Right lung (tissue), 10 donors: ENCODE results near the gene TNRC6C. TPM values are rescaled to one million over a fixed set of nuclear protein-coding genes. Genes with fewer than 3 reads are reported as not detected.
A peak's percentile ranks its signal among the peaks of the same experiment; 100 is the strongest.

Experiments used
- DNase-seq, 2 donors: peaks; one replicate each; pipeline ENCODE4 v3.0.0-alpha.2; 2013
- long read RNA-seq, 8 donors: transcript quantifications; one replicate each; lab custom pipeline, GENCODE V29; 2026
- polyA plus RNA-seq, 5 donors: library from polyadenylated mRNA; unstranded; fragments of 120-200 nt; gene quantifications; one replicate each; pipeline versions ENCODE4 v1.2.1 to v1.2.3, GENCODE V29; 2013; ENCODE audit warnings: inconsistent platforms in 1 of 5, low replicate concordance in 1 of 5; ENCODE audit not compliant: insufficient read length in 5 of 5, insufficient read depth in 1 of 5

Gene TNRC6C, protein sequence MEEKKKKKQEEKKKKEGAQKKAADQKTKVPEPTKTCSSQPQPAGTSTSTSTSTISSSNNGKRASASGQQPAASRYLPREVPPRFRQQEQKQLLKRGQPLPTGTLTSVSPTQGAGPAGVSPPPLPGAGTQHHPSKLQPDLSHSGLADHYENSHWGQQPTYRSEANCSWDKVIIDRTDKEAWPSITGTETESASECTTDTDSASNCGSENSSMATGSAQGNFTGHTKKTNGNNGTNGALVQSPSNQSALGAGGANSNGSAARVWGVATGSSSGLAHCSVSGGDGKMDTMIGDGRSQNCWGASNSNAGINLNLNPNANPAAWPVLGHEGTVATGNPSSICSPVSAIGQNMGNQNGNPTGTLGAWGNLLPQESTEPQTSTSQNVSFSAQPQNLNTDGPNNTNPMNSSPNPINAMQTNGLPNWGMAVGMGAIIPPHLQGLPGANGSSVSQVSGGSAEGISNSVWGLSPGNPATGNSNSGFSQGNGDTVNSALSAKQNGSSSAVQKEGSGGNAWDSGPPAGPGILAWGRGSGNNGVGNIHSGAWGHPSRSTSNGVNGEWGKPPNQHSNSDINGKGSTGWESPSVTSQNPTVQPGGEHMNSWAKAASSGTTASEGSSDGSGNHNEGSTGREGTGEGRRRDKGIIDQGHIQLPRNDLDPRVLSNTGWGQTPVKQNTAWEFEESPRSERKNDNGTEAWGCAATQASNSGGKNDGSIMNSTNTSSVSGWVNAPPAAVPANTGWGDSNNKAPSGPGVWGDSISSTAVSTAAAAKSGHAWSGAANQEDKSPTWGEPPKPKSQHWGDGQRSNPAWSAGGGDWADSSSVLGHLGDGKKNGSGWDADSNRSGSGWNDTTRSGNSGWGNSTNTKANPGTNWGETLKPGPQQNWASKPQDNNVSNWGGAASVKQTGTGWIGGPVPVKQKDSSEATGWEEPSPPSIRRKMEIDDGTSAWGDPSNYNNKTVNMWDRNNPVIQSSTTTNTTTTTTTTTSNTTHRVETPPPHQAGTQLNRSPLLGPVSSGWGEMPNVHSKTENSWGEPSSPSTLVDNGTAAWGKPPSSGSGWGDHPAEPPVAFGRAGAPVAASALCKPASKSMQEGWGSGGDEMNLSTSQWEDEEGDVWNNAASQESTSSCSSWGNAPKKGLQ (N-terminal part only)
- 10 to 100 TPM; 12.3 to 20.3 (median 14.1) TPM for polyA plus RNA-seq
- long read RNA-seq, donor 1, partial matches to known transcripts = 30 of 31 reads
- long read RNA-seq, donor 1, other reads (novel, unspliced or antisense) = 0 of 31 reads
- long read RNA-seq, donor 2 = 0 reads
- long read RNA-seq, donor 3, partial matches to known transcripts = 33 of 33 reads
- long read RNA-seq, donor 3, other reads (novel, unspliced or antisense) = 0 of 33 reads
- long read RNA-seq, donor 4, partial matches to known transcripts = 0 of 1 reads
- long read RNA-seq, donor 4, other reads (novel, unspliced or antisense) = 0 of 1 reads
- long read RNA-seq, donor 5 = 0 reads
- long read RNA-seq, donor 6, partial matches to known transcripts = 5 of 5 reads
- long read RNA-seq, donor 6, other reads (novel, unspliced or antisense) = 0 of 5 reads
- long read RNA-seq, donor 7, partial matches to known transcripts = 0 of 8 reads
- long read RNA-seq, donor 7, other reads (novel, unspliced or antisense) = 8 of 8 reads
- long read RNA-seq, donor 8 = 0 reads

DNA sequence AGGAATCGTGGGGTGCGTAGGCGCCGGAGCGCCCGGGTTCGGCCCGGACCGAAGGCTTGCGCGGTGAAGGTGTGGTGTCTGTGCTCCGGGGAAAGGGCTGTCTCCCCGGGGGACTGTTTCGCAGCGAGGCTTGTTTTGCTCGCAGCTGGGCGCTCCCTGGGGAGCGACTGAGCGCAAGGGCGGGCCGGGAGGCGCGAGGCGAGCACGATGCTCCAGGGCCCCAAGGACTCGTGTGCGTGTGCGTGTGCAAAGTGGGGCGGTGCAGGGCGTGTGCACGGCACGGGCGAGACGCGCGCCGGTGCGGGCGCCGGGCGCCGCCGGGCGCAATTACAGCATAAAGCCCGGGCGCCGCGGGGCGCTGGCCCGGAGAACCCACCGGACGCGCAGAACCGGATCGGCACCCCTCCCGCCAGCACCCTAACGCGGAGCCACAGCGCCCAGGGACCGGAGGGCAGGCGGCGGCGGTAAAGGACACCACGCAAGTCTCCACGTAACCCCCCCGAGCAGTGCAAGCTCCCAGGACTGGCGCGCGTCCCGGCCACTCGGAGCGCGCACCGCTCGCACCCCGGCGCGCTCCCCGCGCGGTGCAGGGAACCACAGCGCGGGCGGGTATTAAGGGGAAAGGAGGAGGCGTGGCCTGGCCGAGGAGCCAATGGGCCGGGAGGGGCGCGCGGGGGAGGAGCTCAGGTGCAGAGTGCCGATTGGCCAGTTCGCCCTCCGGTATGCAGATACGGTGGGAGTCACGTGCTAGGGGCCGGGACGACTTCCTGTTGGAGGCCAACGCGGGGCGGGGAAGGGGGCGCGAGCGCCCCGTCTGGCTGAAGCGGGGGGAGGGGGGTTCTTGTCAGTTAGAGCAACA is at the start of gene TNRC6C:
TNRC6C (plus strand) TSS at position 847 of the 859 bp plus-strand sequence. CDS start 45,504 bp downstream, outside the sequence.
- peak; percentile 99 for DNase-seq

GRCh38 chr17:77909236-77909635 is 49.3 kb upstream of the TNRC6C start:
- DNase-seq = peak in 1 of 2 donors; percentile 24

- no peak for DNase-seq
Measured at GRCh38 chr17:77909816-77910215, 48.7 kb upstream of the TNRC6C start.

GRCh38 chr17:77914385-77915254 is 43.9 kb upstream of the TNRC6C start:
- peak; percentile 89 to 93 for DNase-seq

GRCh38 chr17:77915594-77916021 is 42.9 kb upstream of the TNRC6C start:
- DNase-seq = no peak

GRCh38 chr17:77916264-77916663 is 42.2 kb upstream of the TNRC6C start:
- DNase-seq = no peak

GRCh38 chr17:77916703-77917481 is 41.6 kb upstream of the TNRC6C start:
- DNase-seq = no peak

DNA sequence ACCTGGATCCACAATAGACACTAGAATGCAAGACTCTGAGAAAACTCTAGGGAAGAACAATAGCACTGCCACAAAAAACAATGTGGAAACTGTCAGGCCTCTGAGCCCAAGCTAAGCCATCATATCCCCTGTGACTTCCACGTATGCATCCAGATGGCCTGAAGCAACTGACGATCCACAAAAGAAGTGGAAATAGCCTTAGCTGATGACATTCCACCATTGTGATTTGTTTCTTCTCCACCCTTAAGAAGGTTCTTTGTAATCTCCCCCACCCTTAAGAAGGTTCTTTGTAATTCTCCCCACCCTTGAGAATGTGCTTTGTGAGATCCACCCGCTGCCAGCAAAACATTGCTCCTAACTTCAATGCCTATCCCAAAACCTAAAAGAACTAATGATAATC is 39.2 kb upstream of the TNRC6C start:
- no peak for DNase-seq

- no peak for DNase-seq
Measured at GRCh38 chr17:77923135-77923534, 35.4 kb upstream of the TNRC6C start.

DNA sequence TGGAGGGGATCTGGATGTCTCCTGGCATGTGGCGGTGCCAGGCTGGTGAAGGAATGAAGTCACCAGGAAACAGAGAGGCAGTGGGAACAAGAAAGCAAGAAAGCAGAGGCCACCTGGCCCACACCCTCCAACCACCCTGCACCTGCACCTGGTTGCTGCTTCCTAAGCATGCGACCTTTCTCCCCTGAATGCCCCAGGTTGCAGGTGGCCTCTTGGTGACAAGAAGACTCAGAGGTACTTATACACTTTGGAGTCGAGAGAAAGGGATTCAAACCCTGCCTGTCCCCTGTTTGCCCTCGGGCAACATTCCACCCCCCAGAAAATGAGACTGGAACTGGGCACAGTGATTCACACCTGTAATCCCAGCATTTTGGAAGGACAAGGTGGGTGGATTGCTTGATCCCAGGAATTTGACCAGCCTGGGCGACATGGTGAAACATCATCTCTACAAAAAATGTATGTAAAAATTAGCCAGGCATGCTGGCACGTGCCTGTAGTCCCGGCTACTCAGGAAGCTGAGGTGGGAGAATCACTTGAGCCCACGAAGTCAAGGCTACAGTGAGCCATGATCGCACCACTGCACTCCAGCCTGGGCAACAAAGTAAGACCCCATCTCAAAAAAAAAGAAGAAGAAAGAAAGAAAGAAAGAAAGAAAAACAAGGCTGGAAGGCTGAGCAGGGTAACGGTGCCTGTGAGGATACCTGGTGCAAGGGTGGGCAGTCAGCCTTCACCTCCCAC is 34.6 kb upstream of the TNRC6C start:
- no peak for DNase-seq

DNA sequence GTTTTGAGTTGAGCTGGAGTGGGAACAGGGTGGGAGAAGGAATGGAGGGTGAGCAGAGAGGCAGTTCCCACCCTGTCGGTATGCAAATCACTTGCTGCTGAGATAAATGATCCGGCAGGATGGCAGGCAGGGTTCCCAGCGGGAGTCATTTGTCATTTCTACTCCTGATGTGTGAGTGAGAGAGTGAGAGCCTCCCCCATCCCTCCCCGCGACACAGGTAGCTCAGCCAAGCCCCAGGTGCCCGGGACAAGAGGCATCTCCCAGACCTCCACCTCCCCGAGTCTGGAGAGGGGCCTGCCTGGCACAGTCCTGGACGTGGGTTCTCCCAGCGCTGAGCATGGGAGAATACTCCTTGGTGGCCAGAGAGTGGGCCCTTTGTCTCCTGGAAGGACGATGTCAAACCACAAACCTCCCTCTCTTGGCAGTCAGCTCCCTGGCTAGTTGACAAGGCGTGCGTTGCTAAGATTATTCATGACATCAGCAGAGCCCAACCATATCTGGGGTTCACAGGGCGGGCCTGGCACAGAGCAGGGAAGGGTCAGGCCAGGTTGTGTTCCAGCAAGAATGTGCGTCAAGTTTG is 33.7 kb upstream of the TNRC6C start:
- peak in 1 of 2 donors; percentile 51 for DNase-seq

DNA sequence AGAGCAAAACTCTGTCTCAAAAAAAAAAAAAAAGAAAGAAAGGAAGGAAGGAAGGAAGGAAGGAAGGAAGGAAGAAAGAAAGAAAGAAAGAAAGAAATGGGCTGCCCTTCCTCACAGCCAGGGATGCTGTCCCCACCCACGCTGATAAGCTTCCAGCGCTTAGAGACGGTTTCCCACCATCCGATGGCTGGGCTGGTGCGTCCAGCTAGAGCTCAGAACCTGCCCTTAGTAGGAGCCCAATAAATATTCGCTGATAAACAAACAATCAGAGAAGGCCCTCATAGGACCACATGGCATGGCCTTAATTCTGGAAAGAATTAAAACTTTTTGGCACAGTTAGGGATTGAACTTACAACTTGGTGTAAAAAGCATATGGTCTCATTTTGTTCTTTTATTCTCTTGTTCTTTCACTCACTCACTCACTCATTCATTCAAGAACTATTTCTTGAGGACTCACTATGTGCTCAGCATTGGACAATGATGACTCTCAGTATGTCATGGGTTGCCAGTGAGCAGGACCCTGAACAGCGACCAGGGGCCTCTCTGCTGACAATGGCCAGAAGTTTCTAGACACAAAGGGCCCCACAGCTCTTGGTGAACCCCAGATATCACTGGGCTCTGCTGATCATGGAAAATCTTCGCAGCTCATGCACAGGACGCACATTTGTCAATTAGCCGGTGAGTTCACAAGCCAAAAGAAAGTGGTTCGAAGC is 32.5 kb upstream of the TNRC6C start:
- no peak for DNase-seq

GRCh38 chr17:77926981-77927380 is 31.5 kb upstream of the TNRC6C start:
- no peak for DNase-seq

- DNase-seq = no peak
Measured at GRCh38 chr17:77927777-77928518, 30.6 kb upstream of the TNRC6C start.

DNA sequence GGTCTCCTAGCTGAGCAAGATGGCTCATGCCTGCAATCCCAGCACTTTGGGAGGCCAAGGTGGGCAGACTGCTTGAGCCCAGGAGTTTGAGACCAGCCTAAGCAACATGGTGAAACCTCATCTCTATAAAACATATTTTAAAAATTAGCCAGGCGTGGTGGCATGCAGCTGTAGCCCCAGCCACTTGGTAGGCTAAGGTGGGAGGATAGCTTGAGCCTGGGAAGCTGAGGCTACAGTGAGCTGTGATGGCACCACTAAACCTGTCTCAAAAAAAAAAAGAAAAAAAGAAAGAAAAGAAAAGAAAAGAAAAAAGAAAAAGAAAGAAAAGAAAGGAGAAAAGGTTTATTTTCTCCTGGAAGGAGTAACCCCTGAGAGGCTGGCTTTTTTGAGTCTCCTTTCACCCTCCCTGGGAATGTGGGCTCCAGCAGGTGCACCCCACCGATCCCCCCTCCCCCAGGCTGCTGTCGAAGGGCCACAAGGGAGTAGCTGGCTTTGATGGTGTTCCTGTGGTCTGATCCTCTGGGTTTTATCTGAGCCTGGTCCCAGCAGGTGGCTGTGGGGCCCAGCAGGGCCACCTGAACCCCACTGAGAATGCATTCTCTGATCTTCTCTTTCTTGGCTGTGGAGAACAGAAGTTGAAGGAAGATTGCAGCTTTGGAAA is 29.9 kb upstream of the TNRC6C start:
- DNase-seq = no peak
